BE2C (cell line): ENCODE results near the gene FOXD1. TPM values are rescaled to one million over a fixed set of nuclear protein-coding genes. Genes with fewer than 3 reads are reported as not detected.

Experiments used
- DNase-seq: peaks from one replicate; pipeline ENCODE4 v3.0.0-alpha.2; 2020
- H3K27me3 ChIP-seq: fragments of 250-450 bp; sonication (Bioruptor Pico); 2 replicates; pipeline ENCODE4 v1.5.1; 2020; ENCODE audit warnings: mild to moderate bottlenecking
- H3K36me3 ChIP-seq: fragments of 250-450 bp; sonication (Bioruptor Pico); 2 replicates; pipeline ENCODE4 v1.5.1; 2020; ENCODE audit warnings: mild to moderate bottlenecking
- H3K4me1 ChIP-seq: fragments of 250-450 bp; sonication (Bioruptor Pico); 2 replicates; pipeline ENCODE4 v1.5.1; 2020
- H3K4me3 ChIP-seq: 2 replicates; pipeline ENCODE4 v1.5.1; 2011; ENCODE audit warnings: low read depth, low read length
- H3K9me3 ChIP-seq: fragments of 250-450 bp; sonication (Bioruptor Pico); 2 replicates; pipeline ENCODE4 v1.5.1; 2020
- polyA plus RNA-seq: library from polyadenylated mRNA; unstranded; fragments of >200 nt; gene quantifications from one replicate; pipeline ENCODE4 v1.2.1, GENCODE V29; 2012; ENCODE audit warnings: low read depth, missing spikeins; ENCODE audit not compliant: insufficient read length, insufficient read depth
- TF ChIP-seq, protein P1 (sequence below): IDR thresholded peaks from 2 replicates; pipeline ENCODE4 v1.5.1; 2012; ENCODE audit warnings: mild to moderate bottlenecking, low read depth, low read length

Gene FOXD1
- polyA plus RNA-seq: 2.8 TPM

DNA sequence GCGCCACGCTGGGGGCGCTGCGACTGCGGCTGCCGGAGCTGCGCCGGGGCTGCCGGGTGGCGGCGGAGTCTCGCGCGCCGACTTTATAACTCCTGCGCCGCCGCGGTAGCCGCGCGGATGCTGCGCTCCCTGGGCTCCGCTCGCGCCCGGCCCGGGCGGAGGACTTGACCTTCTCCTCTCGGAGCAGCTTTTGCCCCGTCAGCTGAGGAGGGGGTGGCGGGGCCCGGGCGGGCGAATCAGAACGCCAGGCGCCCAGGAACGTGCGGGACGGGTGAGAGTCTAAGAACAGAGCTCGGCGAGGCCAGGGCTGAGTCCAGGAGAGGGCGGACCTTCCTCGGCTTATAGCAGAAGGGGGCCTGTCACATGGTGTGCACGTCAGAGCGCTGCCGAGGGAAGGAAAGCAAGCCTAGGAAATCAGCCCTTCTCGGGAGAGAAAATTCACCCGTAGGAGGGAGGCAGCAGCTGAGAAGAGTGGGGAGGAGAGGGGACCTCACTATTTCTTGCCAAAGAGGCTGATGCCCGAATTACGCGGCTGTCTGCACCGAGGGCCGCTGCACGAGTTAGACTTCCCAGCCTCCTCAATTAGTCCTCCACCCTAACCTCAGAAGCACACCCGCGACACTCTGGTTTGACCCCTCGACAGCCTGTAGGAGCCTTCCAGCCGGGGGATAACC is at the start of gene FOXD1:
TSS of gene FOXD1 (minus strand) at position 315 of the 674 bp plus-strand sequence. CDS start 415 bp downstream, outside the sequence.
- H3K36me3 ChIP-seq: no peaks in the 10 kb centered on the region
- TF ChIP-seq, protein P1, sequence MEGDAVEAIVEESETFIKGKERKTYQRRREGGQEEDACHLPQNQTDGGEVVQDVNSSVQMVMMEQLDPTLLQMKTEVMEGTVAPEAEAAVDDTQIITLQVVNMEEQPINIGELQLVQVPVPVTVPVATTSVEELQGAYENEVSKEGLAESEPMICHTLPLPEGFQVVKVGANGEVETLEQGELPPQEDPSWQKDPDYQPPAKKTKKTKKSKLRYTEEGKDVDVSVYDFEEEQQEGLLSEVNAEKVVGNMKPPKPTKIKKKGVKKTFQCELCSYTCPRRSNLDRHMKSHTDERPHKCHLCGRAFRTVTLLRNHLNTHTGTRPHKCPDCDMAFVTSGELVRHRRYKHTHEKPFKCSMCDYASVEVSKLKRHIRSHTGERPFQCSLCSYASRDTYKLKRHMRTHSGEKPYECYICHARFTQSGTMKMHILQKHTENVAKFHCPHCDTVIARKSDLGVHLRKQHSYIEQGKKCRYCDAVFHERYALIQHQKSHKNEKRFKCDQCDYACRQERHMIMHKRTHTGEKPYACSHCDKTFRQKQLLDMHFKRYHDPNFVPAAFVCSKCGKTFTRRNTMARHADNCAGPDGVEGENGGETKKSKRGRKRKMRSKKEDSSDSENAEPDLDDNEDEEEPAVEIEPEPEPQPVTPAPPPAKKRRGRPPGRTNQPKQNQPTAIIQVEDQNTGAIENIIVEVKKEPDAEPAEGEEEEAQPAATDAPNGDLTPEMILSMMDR: no peak
- no peaks in the 10 kb centered on the region for H3K9me3 ChIP-seq
- peaks cover 96% of the 10 kb centered on the region for H3K27me3 ChIP-seq
- H3K4me3 ChIP-seq: peak within 1 kb of the TSS; percentile 66
- DNase-seq: peak; percentile 85
- H3K4me1 ChIP-seq: no peaks in the 10 kb centered on the region

DNA sequence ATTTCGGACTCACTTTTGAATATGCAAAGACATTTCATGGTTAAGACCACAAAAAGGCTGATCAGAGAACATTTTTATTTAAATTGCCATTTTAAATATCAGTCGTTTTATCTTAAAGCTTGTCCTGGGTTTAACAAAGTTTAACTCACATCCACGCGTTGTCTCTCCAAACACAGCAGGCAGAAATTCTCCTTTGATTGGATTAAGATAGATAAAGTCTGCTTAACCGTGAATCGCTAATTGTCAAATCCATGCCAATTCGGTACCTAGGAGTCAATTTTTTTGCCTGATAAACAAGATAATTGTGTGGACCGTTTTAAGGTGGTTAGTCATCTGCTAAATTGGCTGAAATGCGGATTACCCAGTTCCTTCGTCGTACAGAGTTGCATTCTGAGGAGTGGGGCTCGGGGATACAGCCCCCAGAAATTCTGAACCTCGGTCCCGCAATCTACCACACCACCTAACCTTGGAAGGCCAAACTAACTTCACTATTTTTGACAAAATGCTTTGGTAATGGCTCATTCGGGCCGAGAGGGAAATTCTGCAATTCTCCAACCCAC is 49.0 kb upstream of the FOXD1 start:
- no peak for DNase-seq
- Histone ChIP-seq H3K4me3 (peak overlapping the region; percentile 94), H3K27me3 (no peaks in the 10 kb centered on the region; the same call in 1 of the 2 replicates), H3K9me3 (no peaks in the 10 kb centered on the region), H3K4me1 (no peaks in the 10 kb centered on the region; the same call in 1 of the 2 replicates), H3K36me3 (peaks cover 38% of the 10 kb centered on the region)
- TF ChIP-seq, protein P1: no peak

DNA sequence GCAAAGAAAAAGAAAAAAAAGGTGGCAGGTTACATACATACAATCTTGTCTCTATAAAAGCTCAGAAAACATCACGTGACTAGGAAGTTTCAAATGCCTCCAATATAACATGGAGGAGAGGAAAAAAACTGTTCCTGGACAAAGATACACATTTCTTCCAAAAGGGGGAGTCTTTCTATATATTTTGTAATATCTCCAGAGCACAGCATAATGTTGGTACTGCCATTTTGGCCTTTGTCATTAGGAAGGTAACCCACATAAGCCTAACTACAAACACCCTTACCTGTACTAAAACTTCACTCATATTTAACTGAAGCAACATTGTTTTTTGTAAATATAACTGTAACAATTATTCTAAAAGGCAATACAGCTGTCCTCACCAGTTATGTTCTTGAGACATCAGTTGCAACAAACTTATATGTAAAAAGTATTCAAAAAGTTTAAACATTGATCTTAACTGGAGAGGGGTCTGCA is 48.4 kb upstream of the FOXD1 start:
- Histone ChIP-seq H3K4me1 (no peaks in the 10 kb centered on the region; the same call in 1 of the 2 replicates), H3K4me3 (peak overlapping the region; percentile 94), H3K9me3 (no peaks in the 10 kb centered on the region), H3K27me3 (peaks cover 4% of the 10 kb centered on the region), H3K36me3 (peaks cover 32% of the 10 kb centered on the region)
- DNase-seq: no peak
- TF ChIP-seq, protein P1: peak; percentile 60

DNA sequence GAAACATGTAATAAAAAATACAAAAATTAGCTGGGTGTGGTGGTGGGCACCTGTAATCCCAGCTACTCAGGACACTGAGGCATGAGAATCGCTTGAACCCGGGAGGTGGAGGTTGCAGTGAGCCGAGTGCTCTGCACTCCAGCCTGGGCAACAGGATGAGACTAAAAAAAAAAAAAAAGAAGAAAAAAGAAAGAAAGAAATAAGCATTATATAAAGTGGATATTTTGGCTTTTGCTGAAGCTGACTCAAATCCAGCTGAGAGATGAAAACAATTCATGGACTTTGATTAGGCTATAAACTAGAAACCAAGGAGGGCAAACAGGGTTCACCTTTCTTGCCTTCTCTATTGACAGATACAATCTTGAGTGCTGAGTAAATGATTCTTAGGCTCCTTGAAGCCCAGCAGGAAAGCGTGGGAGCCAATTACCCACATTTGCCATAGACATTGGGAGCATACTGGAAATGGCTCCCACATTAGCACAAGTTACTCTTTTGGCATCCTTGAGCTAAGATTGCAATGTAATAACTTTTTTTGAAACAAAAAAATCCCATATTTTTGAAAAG is 47.3 kb upstream of the FOXD1 start:
- Histone ChIP-seq H3K4me1 (no peaks in the 10 kb centered on the region; the same call in 1 of the 2 replicates), H3K4me3 (no peak overlapping the region), H3K36me3 (peaks cover 22% of the 10 kb centered on the region), H3K27me3 (peaks cover 4% of the 10 kb centered on the region), H3K9me3 (no peaks in the 10 kb centered on the region)
- DNase-seq: no peak
- TF ChIP-seq, protein P1: no peak

DNA sequence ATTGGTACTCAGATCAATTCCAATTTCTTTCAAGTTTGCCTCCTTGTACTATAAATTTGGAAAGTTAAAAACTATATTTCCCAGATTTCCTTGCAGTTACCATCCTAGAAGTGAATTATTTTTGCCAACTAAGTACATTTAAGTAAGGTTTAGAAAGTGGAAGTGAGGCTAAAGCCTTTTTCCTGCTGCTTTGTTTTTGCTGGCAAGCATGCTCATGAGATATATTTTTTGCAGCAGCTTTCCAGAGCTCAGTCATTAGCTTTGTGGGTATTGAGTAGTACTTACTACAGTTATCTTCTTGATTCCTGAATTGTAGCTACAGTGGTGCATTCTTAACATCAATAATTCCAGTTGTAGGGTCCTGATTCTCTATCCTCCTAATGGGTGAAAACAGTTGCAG is 46.1 kb upstream of the FOXD1 start:
- Histone ChIP-seq H3K36me3 (peaks cover 11% of the 10 kb centered on the region), H3K4me3 (no peak overlapping the region), H3K4me1 (no peaks in the 10 kb centered on the region; the same call in 1 of the 2 replicates), H3K27me3 (peaks cover 4% of the 10 kb centered on the region), H3K9me3 (no peaks in the 10 kb centered on the region)
- TF ChIP-seq, protein P1: no peak
- no peak for DNase-seq
